IMR-90 (cell line): Measurements from ENCODE around the gene BCL11B.

Experiments used
- BHLHE40 ChIP-seq: fragments of 150-350 bp; IDR thresholded peaks from 2 replicates; pipeline ENCODE4 v1.6.1; 2016; ENCODE audit warnings: mild to moderate bottlenecking, low read depth, low read length
- MAFK ChIP-seq: IDR thresholded peaks from 2 replicates; pipeline ENCODE4 v1.6.1; 2012; ENCODE audit warnings: low read depth, low read length, improper control_type of control experiment
- POLR2A ChIP-seq: IDR thresholded peaks from 2 replicates; pipeline ENCODE4 v1.6.1; 2012; ENCODE audit warnings: mild to moderate bottlenecking, low read depth, low read length
- RCOR1 ChIP-seq: IDR thresholded peaks from 2 replicates; pipeline ENCODE4 v1.6.1; 2012; ENCODE audit warnings: mild to moderate bottlenecking, low read length, improper control_type of control experiment; ENCODE audit not compliant: insufficient replicate concordance
- TF ChIP-seq, protein P1 (sequence below): conservative IDR thresholded peaks from 2 replicates; pipeline ENCODE4 v1.5.1; 2012; ENCODE audit warnings: mild to moderate bottlenecking, low read depth, low read length, improper control_type of control experiment
- TF ChIP-seq, protein P2 (sequence below): fragments of 150-350 bp; IDR thresholded peaks from 2 replicates; pipeline ENCODE4 v1.6.1; 2017; ENCODE audit warnings: mild to moderate bottlenecking, antibody characterized with exemption, low read length, low read depth
- TF ChIP-seq, protein P3 (sequence below): fragments of 150-350 bp; IDR thresholded peaks from 2 replicates; pipeline ENCODE4 v1.6.1; 2016; ENCODE audit warnings: low read depth, mild to moderate bottlenecking, low read length, moderate library complexity, borderline replicate concordance

DNA sequence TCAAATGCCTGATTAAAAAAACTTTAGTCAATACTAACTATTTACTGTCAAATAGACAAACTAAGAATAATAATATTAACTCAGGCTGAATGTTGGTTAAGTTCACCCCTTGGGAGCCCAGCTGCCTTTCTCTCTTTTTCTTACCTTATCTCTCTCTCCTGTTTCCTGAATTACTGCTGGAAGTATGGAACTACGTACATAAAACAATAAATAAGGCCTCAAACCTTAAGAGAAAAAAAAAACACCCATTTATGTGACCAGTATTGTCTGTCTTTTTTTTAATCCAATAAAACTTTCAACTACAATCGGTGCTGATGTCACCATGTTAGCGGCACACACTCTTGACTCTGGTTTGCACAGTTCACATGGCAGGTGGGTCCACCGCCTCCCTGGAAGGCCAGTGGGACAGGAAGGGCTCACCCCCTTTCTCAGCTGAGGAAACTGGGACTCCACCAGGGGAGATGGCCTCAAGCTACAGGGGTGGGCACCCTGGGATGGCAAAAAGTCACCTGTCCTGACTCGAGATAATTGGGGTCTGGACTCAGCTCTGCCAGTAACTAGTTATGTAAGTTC lies 21.3 kb downstream of the BCL11B start:
- TF ChIP-seq POLR2A (no peak), BHLHE40 (no peak), RCOR1 (no peak), MAFK (no peak)
- TF ChIP-seq, protein P1, sequence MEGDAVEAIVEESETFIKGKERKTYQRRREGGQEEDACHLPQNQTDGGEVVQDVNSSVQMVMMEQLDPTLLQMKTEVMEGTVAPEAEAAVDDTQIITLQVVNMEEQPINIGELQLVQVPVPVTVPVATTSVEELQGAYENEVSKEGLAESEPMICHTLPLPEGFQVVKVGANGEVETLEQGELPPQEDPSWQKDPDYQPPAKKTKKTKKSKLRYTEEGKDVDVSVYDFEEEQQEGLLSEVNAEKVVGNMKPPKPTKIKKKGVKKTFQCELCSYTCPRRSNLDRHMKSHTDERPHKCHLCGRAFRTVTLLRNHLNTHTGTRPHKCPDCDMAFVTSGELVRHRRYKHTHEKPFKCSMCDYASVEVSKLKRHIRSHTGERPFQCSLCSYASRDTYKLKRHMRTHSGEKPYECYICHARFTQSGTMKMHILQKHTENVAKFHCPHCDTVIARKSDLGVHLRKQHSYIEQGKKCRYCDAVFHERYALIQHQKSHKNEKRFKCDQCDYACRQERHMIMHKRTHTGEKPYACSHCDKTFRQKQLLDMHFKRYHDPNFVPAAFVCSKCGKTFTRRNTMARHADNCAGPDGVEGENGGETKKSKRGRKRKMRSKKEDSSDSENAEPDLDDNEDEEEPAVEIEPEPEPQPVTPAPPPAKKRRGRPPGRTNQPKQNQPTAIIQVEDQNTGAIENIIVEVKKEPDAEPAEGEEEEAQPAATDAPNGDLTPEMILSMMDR, result no peak
- TF ChIP-seq, protein P2, sequence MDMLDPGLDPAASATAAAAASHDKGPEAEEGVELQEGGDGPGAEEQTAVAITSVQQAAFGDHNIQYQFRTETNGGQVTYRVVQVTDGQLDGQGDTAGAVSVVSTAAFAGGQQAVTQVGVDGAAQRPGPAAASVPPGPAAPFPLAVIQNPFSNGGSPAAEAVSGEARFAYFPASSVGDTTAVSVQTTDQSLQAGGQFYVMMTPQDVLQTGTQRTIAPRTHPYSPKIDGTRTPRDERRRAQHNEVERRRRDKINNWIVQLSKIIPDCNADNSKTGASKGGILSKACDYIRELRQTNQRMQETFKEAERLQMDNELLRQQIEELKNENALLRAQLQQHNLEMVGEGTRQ, result no peak
- TF ChIP-seq, protein P3, sequence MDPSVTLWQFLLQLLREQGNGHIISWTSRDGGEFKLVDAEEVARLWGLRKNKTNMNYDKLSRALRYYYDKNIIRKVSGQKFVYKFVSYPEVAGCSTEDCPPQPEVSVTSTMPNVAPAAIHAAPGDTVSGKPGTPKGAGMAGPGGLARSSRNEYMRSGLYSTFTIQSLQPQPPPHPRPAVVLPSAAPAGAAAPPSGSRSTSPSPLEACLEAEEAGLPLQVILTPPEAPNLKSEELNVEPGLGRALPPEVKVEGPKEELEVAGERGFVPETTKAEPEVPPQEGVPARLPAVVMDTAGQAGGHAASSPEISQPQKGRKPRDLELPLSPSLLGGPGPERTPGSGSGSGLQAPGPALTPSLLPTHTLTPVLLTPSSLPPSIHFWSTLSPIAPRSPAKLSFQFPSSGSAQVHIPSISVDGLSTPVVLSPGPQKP, result no peak
